HS-5 (cell line): ENCODE data around the gene DEFB124.
"Not testable (repeated sequence)": the region's sequence is repeated elsewhere in the genome, so short reads cannot be mapped to it uniquely, and the experiment has no call there.

Experiments
- DNase-seq: peaks from one replicate; pipeline ENCODE4 v3.0.0-alpha.2; 2012; ENCODE audit warnings: low read depth

The DEFB124 gene

GRCh38 chr20:31488115-31488514 is 13.2 kb upstream of the DEFB124 start:
- DNase-seq, result no peak

DNA sequence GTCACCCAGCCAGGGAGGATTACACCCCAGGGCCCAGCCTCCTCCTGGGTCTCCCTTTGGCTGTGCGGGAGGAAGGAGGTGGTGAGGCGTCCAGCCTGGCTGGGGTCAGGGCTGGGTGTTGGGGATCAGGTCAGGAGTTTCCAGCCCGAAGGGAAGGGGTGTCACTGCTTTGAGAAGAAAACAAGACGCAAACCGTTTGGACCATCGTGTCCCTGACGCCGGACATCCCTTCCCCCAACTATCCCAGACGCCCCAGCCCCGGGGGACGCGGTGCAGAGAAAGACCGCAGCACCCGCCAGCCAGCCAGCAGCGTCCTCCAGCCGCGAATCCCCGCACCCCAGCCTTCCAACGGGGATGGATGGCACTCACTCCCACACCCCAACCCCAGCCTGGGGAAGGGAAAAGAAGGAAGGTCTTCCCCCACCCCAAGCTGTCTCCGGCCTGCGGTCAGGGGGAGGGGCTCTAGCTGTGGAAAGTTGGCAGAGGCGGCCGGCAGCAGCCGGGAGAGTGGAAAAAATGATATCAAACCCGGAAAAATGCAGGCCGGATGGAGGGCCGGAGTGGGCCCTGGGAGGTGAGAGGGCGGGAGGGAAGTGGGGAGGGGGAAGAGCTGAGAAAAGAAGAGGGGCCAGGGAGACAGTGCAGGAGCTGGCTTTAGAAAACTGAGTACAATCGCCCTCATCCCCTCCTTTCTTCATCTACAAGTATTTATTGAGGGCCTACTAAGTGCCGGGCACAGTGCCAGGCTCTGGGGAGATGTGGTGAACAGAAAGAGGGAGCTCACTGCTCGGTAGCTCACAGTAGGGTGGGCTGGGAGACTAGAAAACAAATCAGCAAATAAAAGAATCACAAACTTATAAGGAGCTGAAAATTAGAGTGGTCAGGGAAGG is 10.8 kb upstream of the DEFB124 start:
- DNase-seq, result no peak

DNA sequence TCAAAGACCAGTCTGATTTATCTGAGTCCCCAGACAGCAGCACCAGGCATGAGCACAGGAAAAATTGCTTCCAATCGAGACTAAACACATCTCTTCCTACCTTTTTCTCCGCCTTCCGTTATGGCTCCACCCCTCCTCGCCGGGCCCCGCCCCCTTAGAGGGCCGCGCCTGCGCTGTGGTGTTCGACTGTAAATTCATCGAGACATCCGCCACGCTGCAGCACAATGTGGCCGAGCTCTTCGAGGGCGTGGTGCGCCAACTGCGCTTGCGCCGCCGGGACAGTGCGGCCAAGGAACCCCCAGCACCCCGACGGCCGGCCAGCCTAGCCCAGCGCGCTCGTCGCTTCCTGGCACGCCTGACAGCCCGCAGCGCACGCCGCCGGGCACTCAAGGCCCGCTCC is 9.1 kb upstream of the DEFB124 start:
- no peak for DNase-seq

GRCh38 chr20:31476643-31477215 is 1.8 kb upstream of the DEFB124 start:
- no peak for DNase-seq

GRCh38 chr20:31476294-31476585 is 1.3 kb upstream of the DEFB124 start:
- no peak for DNase-seq

DNA sequence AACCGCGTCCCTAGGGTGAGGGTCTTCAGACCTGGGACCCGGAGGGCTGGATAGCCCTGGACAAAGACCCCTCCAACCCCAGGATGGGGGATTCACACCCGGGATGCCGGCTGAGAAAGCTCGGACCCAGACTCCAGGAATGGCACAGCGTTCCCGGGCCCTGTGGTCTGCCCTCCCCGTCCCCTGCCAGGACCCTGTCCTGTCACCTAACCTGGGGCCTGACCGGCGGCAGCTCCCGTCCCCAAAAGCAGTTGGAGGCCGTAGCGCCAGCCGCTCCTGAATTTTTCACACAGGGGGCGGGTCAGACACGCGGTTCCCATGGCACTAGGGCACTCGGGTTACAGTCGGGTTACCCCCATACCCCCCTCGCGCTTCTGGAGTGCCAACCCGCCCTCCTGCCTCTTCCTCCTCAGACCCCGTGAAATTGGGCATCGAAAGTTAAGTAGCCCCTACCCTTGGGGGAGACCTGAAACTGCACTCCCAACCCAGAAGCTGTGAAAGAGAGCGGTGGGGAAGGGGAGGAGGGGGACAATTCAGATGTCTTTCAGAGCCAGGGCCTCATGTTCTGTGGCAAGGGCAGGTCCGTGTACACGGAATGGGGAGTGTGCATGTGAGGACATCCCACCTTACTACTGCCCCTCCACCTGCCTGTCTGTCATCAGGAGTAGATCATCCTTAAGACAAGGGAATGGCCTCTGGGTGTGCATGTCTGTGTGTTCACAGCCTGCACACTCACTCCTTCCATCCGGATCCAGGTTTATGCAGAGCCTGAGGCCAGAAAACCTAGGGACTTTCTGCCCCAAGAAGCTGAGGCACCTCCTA is 756 bp upstream of the DEFB124 start:
- DNase-seq, result no peak

- DNase-seq, result no peak
These were observed 860 bp downstream of the DEFB124 start for GRCh38 chr20:31474097-31474436.

GRCh38 chr20:31473331-31474096 is 1.4 kb downstream of the DEFB124 start:
- DNase-seq, result no peak

GRCh38 chr20:31472395-31473330 is 2.3 kb downstream of the DEFB124 start:
- DNase-seq, result no peak

DNA sequence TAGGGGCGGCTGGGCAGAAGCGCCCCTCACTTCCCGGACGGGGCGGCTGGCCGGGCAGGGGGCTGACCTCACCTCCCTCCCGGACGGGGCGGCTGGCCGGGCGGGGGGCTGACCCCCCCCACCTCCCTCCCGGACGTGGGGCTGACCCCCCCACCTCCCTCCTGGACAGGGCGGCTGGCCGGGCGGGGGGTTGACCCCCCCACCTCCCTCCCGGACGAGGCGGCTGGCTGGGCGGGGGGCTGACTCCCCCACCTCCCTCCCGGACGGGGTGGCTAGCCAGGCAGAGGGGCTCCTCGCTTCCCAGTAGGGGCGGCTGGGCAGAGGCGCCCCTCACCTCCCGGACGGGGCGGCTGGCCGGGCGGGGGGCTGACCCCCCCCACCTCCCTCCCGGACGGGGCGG is 4.0 kb downstream of the DEFB124 start:
- not testable (repeated sequence) for DNase-seq

DNA sequence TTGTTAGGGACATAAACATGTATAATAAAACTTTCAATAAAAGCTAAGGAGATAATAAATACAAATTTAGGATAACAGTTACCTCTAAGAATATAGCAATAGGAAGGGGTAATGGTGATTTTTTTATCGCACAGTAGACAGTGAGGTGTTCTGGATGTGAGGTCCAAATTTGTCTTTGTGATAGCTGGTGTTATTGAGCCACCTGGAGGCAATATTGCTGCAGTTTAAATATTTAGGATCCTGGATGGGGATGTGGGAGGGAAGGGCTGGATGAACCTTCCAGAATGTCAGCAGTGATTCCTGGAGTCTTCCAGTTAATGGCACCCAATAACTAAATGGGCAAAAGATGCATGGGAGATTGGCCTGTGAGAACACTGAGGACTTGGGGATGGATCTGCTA is 20.6 kb downstream of the DEFB124 start:
- no peak for DNase-seq

GRCh38 chr20:31452575-31452974 is 22.4 kb downstream of the DEFB124 start:
- no peak for DNase-seq

GRCh38 chr20:31449511-31450414 is 25.2 kb downstream of the DEFB124 start:
- DNase-seq, result no peak

DNA sequence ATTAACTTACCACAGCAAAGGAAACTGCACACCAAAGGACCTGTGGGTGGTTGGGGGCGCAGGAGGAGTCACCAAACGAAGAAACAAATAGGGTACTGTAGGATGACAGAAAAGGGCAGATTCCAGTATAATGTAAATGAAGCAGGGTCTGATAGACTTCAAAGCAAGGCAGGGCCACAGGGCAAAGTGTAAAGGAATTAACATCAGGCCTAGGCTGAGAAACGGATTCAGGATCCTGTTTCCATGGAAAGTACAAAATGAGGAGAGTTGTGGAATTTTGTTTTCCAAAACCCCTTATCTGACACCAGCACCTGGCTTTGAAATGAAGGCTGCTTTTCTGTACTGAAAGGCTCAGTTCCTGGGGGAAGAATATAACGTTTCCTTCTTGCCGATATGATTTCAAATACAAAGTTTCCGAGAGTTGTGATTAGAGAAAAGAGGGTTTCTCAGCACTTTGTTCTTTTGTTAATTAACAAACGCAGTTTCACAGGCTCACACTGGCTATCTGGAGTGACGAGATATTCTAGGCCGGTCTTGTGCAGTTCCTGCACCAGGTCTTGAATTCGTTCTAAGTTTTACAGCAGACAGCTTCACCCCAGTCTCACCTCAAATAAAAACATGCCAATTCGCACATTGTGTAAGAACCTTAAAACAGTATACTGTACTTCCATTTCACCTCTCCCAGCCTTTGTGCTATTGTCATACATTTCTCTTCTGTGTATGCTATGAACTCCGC is 28.7 kb downstream of the DEFB124 start:
- DNase-seq, result no peak

GRCh38 chr20:31440012-31440659 is 34.8 kb downstream of the DEFB124 start, which contains the start of gene DEFB123:
TSS of gene DEFB123 (plus strand) at chr20:31440632. CDS start at chr20:31440699, 67 bp downstream.
- DNase-seq, result no peak

DNA sequence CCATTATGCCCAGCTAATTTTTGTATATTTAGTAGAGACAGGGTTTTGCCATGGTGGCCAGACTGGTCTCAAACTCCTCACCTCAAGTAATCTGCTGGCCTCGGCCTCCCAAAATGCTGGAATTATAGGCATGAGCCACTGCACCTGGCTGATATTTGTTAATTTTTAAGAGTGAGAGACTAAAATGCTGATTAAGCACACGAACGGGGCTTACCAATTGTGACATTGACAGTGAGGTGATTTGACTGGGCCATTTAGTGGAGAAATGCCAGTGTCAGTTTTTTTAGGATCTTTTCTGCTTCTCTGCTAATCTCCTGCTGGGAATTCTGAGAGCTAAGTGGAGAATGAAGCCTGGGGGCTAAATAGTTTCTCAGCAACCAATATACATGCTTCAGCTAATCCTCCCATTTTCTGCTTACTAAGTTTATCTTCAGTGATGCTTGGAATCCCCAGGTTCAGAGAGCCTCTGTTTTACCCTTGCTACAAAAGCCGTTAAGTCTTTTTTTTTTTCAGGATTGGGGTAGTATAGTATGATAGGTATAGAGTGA is 44.3 kb downstream of the DEFB124 start:
- DNase-seq, result no peak

GRCh38 chr20:31427576-31427975 is 47.4 kb downstream of the DEFB124 start:
- DNase-seq, result not testable (repeated sequence)

DNA sequence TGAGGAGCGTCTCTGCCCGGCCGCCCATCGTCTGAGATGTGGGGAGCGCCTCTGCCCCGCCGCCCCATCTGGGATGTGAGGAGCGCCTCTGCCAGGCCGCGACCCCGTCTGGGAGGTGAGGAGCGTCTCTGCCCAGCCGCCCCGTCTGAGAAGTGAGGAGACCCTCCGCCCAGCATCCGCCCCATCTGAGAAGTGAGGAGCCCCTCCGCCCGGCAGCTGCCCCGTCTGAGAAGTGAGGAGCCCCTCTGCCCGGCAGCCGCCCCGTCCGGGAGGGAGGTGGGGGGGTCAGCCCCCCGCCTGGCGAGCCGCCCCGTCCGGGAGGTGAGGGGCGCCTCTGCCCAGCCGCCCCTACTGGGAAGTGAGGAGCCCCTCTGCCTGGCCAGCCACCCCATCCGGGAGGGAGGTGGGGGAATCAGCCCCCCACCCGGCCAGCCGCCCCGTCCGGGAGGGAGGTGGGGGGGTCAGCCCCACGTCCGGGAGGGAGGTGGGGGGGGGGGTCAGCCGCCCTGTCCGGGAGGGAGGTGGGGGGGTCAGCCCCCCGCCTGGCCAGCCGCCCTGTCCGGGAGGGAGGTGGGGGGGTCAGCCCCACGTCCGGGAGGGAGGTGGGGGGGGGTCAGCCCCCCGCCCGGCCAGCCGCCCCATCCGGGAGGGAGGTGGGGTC is 47.9 kb downstream of the DEFB124 start:
- not testable (repeated sequence) for DNase-seq
